Smooth muscle cell (in vitro differentiated cells): ENCODE data around the gene NFAT5. TPM values are rescaled to one million over a fixed set of nuclear protein-coding genes. Genes with fewer than 3 reads are reported as not detected.

Experiments
- DNase-seq: peaks from one replicate; lab custom pipeline; 2025; ENCODE audit not compliant: unreplicated experiment; lab: John Stamatoyannopoulos, UW
- H2AFZ ChIP-seq: fragments of 200-600 bp; sonication (generic); 2 replicates; pipeline ENCODE4 v1.6.0; 2016; ENCODE audit warnings: antibody characterized with exemption, low read depth, mild to moderate bottlenecking
- H3F3A ChIP-seq: fragments of 200-600 bp; sonication (generic); 2 replicates; pipeline ENCODE4 v1.6.0; 2017; ENCODE audit warnings: antibody characterized with exemption, low read depth
- H3K27ac ChIP-seq: fragments of 200-600 bp; sonication (generic); 2 replicates; pipeline ENCODE4 v1.5.1; 2016; ENCODE audit warnings: low read depth, mild to moderate bottlenecking
- H3K27me3 ChIP-seq: fragments of 200-600 bp; sonication (generic); 2 replicates; pipeline ENCODE4 v1.6.1; 2016; ENCODE audit warnings: low read depth, mild to moderate bottlenecking
- H3K36me3 ChIP-seq: fragments of 200-600 bp; sonication (generic); 2 replicates; pipeline ENCODE4 v1.5.1; 2016; ENCODE audit warnings: low read depth
- H3K4me1 ChIP-seq: fragments of 200-600 bp; sonication (generic); 2 replicates; pipeline ENCODE4 v1.5.1; 2016; ENCODE audit warnings: low read depth
- H3K4me2 ChIP-seq: fragments of 200-600 bp; sonication (generic); 2 replicates; pipeline ENCODE4 v1.6.0; 2016; ENCODE audit warnings: mild to moderate bottlenecking
- H3K4me3 ChIP-seq: fragments of 200-600 bp; sonication (generic); 2 replicates; pipeline ENCODE4 v1.5.1; 2016; ENCODE audit warnings: mild to moderate bottlenecking
- H3K79me2 ChIP-seq: fragments of 200-600 bp; sonication (generic); 2 replicates; pipeline ENCODE4 v1.6.0; 2016; ENCODE audit warnings: low read depth, mild to moderate bottlenecking
- H3K9ac ChIP-seq: fragments of 200-600 bp; sonication (generic); 2 replicates; pipeline ENCODE4 v1.6.0; 2016; ENCODE audit warnings: low read depth
- H3K9me3 ChIP-seq: fragments of 200-600 bp; sonication (generic); replicated peaks from 2 replicates; pipeline ENCODE4 v1.5.1; 2016; ENCODE audit warnings: low read depth
- H4K20me1 ChIP-seq: fragments of 200-600 bp; sonication (generic); 2 replicates; pipeline ENCODE4 v1.6.0; 2016; ENCODE audit warnings: low read depth
- CTCF ChIP-seq: fragments of 200-600 bp; sonication (generic); IDR thresholded peaks from 2 replicates; pipeline ENCODE4 v1.5.1; 2017; ENCODE audit warnings: borderline replicate concordance, mild to moderate bottlenecking, antibody characterized with exemption; ENCODE audit not compliant: insufficient read depth, poor library complexity, severe bottlenecking
- WGBS: methylation state at CpG from one replicate; pipeline ENCODE4 v1.1.7; 2016; ENCODE audit warnings: low lambda C conversion rate; 5-methylcytosine and 5-hydroxymethylcytosine counted together
- polyA plus RNA-seq: library from polyadenylated mRNA; unstranded; fragments of >200 nt; fragmentation: Nextera tagmentation; extraction: Ambion mirVana; gene quantifications from 2 replicates; pipeline ENCODE4 v1.2.1, GENCODE V29; 2016
- total RNA-seq: library from RNA; depleted of rRNA; stranded (reverse); fragments of >200 nt; gene quantifications from 2 replicates; pipeline ENCODE4 v1.2.3, GENCODE V29; 2014

NFAT5 gene
- total and polyA plus RNA-seq, 2 experiments from 2014 or later = 4.2 to 44.3 TPM

GRCh38 chr16:69741951-69742904, 176.5 kb downstream of the NFAT5 start:
- no peak overlapping the region for H3K9ac ChIP-seq
- no peak overlapping the region for H2AFZ ChIP-seq
- no peak overlapping the region for H3K4me2 ChIP-seq
- WGBS = 96% methylated on average over 41 of the region's 41 CpGs
- H3K79me2 ChIP-seq = no peaks in the 10 kb centered on the region
- H4K20me1 ChIP-seq = no peaks in the 10 kb centered on the region
- no peaks in the 10 kb centered on the region for H3K9me3 ChIP-seq
- no peak overlapping the region for H3K4me3 ChIP-seq
- peaks cover 4% of the 10 kb centered on the region for H3K36me3 ChIP-seq
- DNase-seq = no peak
- no peak overlapping the region for H3K27ac ChIP-seq
- TF ChIP-seq CTCF = no peak
- H3K4me1 ChIP-seq = no peaks in the 10 kb centered on the region
- no peaks in the 10 kb centered on the region for H3K27me3 ChIP-seq
- H3F3A ChIP-seq = no peaks in the 10 kb centered on the region

- 97% methylated on average over 35 of the region's 35 CpGs for WGBS
- Histone ChIP-seq H3K4me3 (no peak overlapping the region), H3K9ac (no peak overlapping the region), H3K27ac (no peak overlapping the region), H3K4me1 (no peaks in the 10 kb centered on the region), H3K36me3 (peaks cover 21% of the 10 kb centered on the region), H3K9me3 (no peaks in the 10 kb centered on the region), H4K20me1 (no peaks in the 10 kb centered on the region), H2AFZ (no peak overlapping the region), H3F3A (no peaks in the 10 kb centered on the region), H3K79me2 (no peaks in the 10 kb centered on the region), H3K4me2 (no peak overlapping the region), H3K27me3 (no peaks in the 10 kb centered on the region)
- TF ChIP-seq CTCF = no peak
- DNase-seq = no peak
These were observed 178.8 kb downstream of the NFAT5 start for GRCh38 chr16:69744363-69745231.

GRCh38 chr16:69745232-69745612, 179.5 kb downstream of the NFAT5 start:
- no peaks in the 10 kb centered on the region for H3K9me3 ChIP-seq
- no peaks in the 10 kb centered on the region for H3K27me3 ChIP-seq
- no peaks in the 10 kb centered on the region for H4K20me1 ChIP-seq
- no peaks in the 10 kb centered on the region for H3K4me1 ChIP-seq
- 97% methylated on average over 11 of the region's 11 CpGs for WGBS
- no peak overlapping the region for H3K4me2 ChIP-seq
- H3F3A ChIP-seq = no peaks in the 10 kb centered on the region
- H3K27ac ChIP-seq = no peak overlapping the region
- no peaks in the 10 kb centered on the region for H3K79me2 ChIP-seq
- TF ChIP-seq CTCF = no peak
- H3K9ac ChIP-seq = no peak overlapping the region
- H3K36me3 ChIP-seq = peaks cover 22% of the 10 kb centered on the region
- H2AFZ ChIP-seq = no peak overlapping the region
- no peak for DNase-seq
- no peak overlapping the region for H3K4me3 ChIP-seq
